K562 (cell line): ENCODE results near the gene MDK. TPM values are rescaled to one million over a fixed set of nuclear protein-coding genes. Genes with fewer than 3 reads are reported as not detected.

Source experiments
- ETV1 ChIP-seq: fragments of 450-650 bp; conservative IDR thresholded peaks from 2 replicates; pipeline ENCODE4 v1.6.1; 2016; ENCODE audit warnings: missing genetic modification characterization, control low read depth, low read depth, missing compliant biosample characterization
- polyA plus RNA-seq, 8 experiments: library from polyadenylated mRNA; depleted of rRNA in 4 of 8; stranded (reverse) in 5 of 8; unstranded in 3 of 8; fragments of >200 nt; fragmentation: Nextera tagmentation in 2 of 8; fragmentation: Illumina TruSeq in 1 of 8; extraction: Ambion mirVana in 2 of 8; extraction: Trizol in 1 of 8; gene quantifications; 2 replicates each; pipeline versions ENCODE4 v1.2.1 to v1.2.3, GENCODE V29; 2011 to 2014; ENCODE audit warnings: inconsistent platforms in 1 of 8, missing spikeins in 1 of 8
- total RNA-seq, 7 experiments: library from RNA; depleted of rRNA in 6 of 7; stranded (reverse); fragments of >200 nt in 6 of 7; fragmentation: Illumina TruSeq in 2 of 7; extraction: Trizol in 2 of 7; gene quantifications; 2 replicates each; pipeline versions ENCODE4 v1.2.1 to v1.2.3, GENCODE V29; 2011 to 2021; ENCODE audit warnings: low replicate concordance in 1 of 7
- TF ChIP-seq, protein P1 (sequence below), 2 experiments: fragments of 450-650 bp; formaldehyde crosslinking in 1 of 2; IDR thresholded peaks; 2 replicates each; pipeline versions ENCODE4 v1.4.0 to v1.6.1; 2014 to 2020; ENCODE audit warnings: mild to moderate bottlenecking in 2 of 2, borderline replicate concordance in 1 of 2, low read depth in 1 of 2

The MDK gene
- total and polyA plus RNA-seq, 9 of the 15 experiments (the other 6 are each of a cell fraction or from before 2014, with no cell fraction given): 20.7 to 700 (median 350) TPM

- TF ChIP-seq, protein P1, sequence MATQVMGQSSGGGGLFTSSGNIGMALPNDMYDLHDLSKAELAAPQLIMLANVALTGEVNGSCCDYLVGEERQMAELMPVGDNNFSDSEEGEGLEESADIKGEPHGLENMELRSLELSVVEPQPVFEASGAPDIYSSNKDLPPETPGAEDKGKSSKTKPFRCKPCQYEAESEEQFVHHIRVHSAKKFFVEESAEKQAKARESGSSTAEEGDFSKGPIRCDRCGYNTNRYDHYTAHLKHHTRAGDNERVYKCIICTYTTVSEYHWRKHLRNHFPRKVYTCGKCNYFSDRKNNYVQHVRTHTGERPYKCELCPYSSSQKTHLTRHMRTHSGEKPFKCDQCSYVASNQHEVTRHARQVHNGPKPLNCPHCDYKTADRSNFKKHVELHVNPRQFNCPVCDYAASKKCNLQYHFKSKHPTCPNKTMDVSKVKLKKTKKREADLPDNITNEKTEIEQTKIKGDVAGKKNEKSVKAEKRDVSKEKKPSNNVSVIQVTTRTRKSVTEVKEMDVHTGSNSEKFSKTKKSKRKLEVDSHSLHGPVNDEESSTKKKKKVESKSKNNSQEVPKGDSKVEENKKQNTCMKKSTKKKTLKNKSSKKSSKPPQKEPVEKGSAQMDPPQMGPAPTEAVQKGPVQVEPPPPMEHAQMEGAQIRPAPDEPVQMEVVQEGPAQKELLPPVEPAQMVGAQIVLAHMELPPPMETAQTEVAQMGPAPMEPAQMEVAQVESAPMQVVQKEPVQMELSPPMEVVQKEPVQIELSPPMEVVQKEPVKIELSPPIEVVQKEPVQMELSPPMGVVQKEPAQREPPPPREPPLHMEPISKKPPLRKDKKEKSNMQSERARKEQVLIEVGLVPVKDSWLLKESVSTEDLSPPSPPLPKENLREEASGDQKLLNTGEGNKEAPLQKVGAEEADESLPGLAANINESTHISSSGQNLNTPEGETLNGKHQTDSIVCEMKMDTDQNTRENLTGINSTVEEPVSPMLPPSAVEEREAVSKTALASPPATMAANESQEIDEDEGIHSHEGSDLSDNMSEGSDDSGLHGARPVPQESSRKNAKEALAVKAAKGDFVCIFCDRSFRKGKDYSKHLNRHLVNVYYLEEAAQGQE (IDR thresholded peaks at IDR 0.05; ENCODE audit: borderline replicate concordance): no peak
- TF ChIP-seq, protein P1 (CRISPR knock-in tag; IDR thresholded peaks at IDR 0.05; ENCODE audit: low read depth): no peak
- peak; percentile 38; the same call in 1 of the 2 replicates for TF ChIP-seq ETV1 (tag)
- TF ChIP-seq, all 486 proteins: peak for 23
Measured at GRCh38 chr11:46421257-46421880, 39.9 kb downstream of the MDK start (continued).
